ENCODE results near the gene PRR29. TPM values are rescaled to one million over a fixed set of nuclear protein-coding genes. Genes with fewer than 3 reads are reported as not detected.
"Not testable (repeated sequence)": the region's sequence is repeated elsewhere in the genome, so short reads cannot be mapped to it uniquely, and the experiment has no call there.

The PRR29 gene
- total RNA-seq, 1 donor from 2014 or later: not detected

DNA sequence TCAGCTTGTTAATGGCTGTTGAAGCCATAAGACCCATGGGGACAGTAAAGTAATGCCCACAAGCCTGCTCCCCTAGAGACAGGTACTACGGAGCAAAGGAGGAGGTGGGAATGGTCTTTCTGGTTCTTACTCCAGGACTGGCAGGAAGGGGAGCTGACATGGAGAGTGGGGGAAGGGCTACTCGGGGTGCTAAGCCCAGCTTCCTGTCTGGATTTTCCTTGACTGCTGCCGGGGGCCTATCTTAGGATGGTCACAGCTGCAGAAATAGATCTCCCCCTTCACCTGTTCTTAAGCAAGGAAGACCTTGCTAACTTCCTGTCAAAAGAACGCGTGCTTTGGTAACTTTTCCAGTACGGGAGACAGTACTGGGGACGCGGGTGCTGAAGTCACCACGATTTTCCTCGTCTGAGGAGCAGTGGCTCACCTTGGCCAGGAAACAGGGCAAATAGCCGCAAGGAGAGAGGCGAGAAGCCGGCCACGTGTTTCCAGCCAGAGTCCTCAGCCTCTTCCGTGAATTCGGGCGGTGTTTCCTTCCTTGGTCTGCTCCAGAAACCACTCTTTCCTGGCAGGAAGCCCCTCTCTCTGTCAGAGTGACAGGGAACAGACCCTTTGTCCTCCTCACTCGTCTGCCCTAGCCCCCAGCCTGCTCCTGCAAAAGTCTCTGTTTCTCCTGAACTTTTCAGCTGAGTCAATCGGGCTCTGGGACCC is 656 bp upstream of the PRR29 start:
- DNase-seq: no peak

DNA sequence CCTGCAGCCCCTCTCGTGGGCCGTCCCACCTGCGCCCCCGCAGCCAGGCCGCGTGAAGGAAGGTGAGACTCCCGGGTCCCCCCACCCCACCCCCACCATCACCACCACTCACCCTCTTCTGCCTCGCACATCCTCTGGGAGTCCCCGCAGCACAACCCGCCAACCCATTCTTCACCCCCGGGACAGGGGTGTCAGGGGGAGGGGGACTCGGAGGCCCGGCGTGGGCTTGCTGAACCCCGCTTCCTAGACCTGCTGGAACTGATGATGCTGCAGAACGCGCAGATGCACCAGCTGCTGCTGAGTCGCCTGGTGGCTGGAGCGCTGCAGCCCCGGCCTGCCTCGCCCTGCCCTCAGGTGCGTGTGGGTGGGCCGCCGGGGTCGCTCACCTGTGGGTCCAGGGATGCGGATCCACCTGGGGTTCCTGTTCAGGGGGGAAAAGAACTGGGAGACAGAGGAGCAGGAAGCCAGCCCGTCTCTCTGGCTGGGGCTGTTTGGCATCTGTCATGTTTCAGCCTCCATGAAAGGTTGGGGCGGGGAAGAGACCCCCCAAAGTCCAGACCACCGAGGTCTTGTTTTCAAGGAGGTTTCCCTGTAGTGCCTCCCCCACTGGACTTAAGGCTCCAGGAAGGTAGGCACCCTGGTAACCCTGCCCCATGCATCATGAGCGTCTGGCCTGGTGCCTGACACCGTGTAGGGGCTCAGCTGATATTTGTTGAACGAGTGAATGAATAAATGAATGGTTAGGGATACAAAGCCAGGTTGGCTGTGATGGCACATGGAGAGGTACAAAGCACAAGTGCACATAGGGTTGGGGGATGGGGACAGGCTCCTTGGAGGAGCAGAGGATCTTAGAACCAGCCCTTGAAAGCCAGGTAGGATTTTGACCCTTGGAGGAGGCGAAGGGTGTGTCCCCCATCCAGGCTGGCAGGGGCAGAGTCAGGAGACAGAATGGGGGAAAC is 849 bp downstream of the PRR29 start:
- no peak for DNase-seq

DNA sequence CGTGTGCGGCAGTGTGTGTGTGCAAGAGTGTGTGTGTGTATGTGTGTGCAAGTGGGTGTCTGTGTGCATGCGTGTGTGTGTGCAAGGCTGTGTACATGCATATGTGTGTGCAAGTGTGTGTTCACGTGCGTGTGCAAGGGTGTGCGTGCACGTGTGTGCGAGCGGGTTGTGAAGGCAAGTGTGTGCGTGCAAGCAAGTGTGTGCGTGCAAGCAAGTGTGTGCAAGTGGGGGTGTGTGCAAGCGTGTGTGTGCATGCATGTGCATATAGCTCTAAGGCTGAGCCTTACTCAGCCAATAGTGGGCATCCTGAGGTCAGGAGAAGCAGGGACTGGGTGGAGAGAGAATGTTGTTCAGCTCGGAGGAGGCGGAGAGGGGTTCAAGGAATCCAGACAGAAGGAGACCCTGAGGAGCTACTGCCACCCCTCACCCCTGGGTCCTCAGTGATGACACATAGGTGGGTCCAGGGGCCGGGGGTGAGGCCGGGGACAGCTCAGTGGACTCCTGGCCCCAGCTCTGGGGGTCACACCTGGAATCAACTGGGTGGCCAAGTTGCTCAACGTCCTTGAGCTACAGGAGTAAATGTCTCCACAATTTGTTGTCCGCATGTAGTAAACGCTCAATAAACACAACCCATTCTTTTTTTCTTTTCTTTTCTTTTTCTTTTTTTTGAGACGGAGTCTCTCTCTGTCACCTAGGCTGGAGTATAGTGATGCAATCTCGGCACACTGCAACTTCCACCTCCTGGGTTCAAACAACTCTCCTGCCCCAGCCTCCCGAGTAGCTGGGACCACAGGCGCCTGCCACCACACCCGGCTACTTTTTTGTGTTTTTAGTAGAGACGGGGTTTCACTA is 1.8 kb downstream of the PRR29 start:
- DNase-seq: no peak

DNA sequence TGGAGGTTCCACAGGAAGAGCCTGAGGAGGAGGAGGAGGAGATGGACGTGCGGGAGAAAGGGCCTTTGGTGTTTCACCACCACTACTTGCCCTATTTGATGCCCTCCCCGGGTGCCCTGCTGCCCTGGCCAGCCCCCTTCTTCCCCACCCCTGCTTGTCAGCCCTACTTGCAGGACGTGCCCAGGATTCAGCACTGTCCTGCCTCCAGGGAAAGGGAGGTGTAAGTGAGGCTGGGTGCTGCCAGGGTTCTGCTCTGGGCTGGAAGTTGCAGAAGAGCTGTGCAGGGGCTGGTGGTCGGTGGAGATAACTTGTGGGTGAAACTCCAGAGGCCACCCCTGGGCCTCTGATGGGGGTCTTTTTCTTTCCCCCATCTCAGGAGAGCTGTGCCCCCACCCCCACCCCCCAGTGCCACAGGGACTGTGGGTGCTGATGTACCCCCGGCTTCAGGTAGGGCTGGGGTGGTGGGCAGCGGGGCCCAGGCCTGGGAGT is 3.0 kb downstream of the PRR29 start:
- DNase-seq: no peak

DNA sequence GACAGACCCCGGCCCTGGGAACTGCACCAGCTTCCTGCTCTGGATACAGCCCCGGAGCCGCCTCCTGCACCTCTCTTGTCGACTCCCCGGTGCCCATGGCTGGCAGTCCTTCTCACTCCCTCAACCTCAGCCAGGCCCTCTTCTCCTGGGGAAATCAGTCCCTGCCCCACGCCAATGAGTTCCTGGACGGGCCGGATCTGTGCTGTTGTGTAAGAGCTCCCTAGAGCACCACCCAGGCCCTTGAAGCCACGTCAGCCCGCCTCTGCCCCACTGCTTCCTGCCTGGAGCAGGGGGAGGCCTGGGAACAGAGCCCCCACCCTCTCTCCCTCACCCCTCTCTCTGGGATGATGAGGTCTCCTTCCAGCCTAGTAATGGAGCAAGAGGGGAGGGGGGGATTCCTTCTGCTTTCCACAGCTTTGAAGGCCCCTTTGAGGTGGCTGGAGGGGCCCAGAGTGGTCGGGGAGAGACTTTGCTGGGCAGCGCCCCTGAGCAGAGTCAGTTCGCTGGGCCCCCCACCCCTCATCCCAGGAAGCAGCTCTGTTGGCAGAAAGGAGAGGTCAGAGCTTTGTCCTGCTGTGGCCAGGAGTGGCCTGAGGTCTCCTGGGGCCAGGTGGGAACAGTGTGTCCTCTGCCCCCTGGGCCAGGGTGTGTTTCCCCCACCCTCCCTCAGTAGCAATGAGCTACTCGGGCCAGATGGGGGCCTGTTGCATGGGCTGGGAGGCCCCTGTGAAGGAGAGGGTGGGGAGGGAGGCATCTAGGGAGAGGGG is 3.8 kb downstream of the PRR29 start:
- DNase-seq: no peak

DNA sequence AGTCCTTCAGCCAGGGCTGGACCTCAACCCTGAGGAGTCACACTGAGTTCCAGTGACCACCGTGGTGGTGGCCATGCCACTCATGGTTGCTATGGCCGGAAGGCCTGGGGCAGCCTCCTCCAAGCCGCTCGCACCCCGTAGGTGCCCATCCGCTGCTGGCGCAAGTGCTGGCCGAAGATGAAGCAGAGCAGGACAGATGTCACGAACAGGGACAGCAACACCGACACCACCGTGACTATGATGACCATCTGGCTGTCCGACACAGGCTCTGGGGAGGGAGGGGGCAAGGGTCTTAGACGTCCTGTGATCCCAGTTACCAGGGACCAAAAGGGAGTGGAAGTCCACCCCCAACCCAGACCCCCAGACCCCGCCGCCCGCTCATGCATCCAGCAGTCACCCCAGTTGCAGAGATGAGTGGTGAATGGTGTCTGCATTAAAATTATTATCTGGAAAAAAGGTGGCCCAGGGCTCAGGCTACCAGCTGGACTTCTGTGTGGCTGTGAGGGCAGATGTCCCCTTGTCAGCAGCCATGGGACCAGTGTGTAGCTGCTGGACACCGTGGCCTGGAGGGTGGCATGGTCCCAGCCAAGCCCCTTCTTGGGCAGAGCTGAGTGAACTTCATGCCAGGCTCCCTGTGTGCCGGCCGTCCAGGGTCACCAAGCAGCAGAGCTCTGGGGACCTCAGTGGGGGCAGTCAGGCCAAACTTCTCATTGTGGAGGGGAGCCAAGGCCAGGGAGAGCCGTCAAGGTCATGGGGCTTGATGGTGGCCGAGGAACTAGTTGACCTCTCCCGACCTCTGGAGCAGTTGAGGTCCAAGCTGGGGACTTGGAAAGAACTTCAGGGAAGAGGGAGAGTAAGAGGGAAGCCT is 4.7 kb downstream of the PRR29 start:
- no peak for DNase-seq

DNA sequence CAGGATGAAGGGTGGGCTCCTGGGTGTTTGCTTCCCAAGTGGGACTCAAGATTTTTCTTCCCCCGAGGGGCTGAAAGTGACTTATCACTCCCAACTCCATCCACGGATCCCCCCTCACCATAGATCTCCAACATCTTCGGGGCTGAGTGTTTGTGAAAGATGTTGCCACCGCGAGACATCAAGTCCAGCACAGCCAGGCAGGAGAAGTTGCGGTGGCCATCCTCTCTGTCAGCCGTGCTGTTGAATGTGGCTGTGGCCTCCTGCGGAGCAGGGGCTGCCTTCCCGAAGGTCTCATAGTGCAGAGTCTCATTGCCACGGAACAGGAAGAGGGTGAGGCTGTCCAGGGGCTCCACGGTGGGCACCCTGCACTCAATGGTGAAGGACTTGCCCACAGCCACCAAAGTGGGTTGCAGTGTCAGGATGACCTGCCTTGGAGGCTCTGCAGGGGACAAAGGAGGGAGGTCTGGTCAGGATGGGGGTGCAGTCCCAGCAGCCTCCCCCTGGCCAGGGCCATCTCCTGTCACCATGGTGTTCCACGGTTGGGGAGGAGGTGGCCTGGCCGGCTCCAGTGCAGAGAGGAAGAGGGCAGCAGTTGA is 5.5 kb downstream of the PRR29 start:
- no peak for DNase-seq

DNA sequence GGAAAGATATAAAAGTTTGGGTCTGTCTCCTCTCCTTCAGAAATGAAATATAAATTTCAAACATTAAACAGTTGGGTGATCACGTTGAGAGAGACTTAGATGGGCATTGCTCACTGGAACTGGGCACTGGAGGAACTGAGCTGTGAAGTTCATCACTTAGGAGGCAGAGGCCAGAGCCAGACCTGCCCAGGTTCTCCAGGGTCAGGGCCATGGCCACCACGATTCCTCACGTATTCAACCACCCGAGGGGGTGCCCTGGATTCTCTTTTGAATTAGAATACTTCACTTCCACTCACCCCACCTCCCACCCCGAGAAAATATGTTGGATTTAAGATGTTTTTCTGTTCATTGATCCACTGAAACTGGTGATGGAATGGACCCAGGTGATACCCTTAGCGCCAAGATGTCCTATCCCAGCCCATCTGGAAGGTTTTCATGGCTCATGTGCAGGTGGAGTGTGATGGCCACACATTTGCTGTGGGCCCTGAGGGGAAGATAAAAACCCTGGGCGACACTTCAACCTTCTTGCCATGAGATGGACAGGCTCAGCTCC is 6.1 kb downstream of the PRR29 start:
- no peak for DNase-seq

DNA sequence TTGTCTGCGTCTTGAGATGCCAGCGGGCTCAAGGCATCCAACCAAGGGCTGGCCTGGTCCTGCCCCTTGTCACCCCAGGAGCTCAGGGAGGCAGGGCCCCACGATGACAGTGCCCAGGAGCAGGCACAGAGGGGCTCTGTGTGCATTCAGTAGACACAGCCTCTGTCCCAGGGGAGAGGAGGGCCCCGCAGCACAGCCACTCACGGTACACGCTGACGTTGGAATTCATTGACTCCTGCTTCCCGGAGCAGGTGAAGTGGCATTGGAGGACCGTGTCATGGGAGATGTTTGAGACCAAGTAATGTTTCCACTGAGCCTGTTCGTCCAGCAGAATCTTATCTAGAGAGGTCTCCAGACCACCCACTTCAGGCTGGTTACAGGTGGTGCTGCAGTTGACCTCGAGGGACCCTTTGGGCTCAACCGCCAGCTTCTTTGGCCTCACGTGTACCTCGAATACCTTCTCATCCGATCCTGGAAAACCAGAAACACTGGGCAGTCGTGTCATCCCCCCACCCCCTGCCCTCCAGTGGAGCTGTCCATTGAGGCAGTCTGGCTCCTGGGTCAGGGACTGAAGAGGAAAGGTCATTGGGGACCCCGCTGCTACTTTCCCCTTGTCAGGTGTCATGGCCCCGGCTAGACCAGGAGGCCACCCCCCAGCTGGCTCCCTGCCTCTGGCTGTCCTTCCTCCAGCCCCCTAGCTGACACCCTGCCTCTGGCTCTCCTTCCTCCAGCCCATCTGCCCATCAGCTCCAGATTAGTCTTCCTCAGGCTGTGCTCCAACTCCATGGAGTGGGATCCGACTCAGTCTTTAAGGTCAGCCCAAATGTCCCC is 7.0 kb downstream of the PRR29 start:
- DNase-seq: no peak

DNA sequence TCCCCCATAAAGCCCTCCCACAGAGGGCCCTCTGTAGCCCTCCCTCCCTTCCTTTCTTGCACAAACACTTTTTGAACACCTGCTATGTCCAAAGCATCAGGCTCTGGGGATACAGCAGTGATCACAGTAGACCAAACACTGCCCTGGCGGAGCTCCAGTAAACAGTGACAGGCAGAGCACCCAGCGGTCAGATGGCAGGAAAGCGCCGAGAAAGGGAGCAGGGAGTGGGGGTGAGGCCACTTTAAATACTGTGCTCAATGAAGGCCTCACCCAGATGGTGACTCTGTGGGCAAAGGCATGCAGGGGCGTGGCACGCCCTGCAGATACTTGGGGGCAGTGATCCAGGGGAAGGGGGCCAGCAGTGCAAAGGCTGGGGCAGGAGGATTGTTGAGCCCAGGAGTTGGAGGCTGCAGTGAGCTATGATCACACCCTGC is 7.6 kb downstream of the PRR29 start:
- DNase-seq: no peak

DNA sequence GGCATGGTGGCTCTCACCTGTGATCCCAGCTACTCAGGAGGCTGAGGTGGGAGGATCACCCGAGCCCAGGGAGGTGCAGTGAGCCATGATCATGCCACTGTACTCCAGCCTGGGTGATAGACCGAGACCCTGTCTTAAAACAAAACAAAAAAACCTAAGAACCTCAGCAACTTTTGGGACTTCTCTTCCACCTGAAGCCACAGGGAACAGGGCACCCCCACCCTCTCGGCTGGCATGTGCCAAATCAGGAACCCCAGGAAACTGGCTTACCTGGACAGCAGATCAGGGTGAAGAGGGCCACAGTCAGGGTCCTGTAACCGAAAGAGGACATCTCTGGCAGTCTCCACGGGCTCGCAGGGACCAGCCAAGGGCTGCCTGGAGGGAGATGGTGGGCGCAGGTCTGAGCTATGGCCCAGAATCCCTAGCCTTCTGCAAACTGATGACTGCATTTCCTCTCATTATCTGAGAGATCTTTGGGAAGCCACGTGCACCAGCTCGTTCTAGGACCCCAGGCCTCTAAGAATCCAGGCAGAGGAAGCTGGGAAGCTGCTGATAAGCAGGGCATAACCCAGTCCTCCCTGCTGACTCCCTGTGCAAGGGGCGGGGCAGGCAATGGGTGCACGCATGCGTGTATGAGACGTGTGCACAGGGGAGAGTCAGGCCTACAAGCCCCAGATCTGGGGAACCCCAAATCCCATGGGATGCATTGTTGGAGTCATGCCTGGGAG is 8.4 kb downstream of the PRR29 start:
- DNase-seq: peak; percentile 25

DNA sequence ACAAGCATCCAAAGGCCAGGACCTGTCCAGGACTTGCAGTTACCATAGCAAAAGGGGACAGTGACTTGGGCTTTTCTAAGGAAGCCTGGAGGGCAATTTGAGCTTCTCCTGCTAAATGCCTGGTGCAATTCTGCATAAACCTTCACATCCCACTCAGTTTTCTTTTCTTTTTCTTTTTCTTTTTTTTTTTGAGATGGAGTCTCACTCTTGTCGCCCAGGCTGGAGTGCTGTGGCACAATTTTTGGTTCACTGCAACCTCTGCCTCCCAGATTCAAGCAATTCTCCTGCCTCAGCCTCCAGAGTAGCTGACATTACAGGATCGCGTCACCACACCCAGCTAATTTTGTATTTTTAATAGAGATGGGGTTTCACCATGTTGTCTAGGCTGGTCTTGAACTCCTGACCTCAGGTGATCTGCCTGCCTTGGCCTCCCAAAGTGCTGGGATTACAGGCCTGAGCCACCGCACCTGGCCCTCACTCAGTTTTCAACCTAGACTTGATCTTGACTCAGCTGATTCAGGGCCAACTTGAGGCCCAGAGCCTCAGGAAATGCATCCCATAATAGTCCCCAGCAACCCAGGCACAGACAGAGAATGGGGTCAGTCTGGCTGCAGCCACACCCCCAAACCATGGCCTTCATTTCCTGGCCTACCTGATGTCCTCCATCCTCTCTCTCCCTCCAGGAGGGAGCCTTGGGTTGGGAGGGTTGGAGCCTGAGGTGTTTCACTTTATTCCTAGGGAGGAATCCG is 9.1 kb downstream of the PRR29 start:
- not testable (repeated sequence) for DNase-seq

DNA sequence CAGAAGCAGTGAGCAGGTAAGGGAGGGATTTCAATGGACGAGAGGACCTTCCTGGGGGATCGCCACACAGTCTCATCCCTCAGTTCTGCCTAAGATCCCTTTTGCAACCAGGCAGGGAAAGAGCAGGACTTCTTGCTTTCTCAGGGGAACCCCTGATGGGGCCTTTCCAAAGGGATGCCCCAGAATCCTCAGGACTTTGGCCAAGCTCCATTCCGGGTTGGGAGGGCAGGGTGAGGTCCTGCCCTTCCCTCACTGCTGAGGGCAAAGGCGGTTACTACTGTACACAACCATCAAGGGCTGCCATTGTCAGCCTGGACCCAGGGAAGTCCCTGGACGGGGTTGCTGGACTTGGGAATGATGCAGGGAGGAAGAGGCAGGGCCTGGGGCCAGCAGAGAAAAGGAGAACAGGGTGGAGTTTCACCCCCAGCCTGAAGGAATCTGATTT is 9.7 kb downstream of the PRR29 start:
- DNase-seq: no peak

DNA sequence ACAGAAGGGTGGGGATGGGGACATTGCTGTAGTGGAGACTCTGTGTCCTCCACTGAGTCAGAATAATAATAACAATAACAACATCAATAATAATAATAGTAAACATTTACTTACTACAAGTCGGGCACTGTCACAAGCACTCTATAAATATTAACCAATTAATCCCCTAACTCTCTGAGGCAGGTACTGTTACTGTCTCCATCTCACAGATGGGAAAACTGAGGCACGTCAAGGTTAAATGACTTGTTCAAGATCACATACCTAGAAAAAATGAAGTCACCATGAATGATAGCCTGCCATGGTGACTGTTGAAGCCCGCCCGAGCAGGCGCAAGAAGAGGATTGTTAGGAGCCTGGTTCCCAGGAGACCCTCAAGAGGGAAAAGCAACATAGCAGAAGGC is 10.2 kb downstream of the PRR29 start:
- no peak for DNase-seq

DNA sequence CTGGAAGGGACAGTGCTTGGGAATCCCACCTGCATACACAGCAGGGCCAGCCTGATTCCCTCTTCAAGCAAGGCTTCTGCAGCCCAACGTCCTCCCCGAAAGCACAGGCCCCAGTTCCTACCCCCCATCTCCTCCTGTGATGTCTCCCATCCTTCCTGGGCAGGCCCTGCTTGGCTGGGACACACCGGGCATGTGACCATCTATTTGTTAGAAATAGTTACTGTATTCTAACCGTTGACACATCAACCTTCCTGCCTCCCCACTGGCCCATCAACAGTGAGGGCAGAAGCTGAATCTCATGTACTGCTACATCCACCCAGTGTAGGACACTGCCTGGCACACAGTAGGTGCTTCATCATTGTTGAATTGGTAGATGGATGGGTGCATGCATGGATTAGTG is 10.7 kb downstream of the PRR29 start:
- no peak for DNase-seq

DNA sequence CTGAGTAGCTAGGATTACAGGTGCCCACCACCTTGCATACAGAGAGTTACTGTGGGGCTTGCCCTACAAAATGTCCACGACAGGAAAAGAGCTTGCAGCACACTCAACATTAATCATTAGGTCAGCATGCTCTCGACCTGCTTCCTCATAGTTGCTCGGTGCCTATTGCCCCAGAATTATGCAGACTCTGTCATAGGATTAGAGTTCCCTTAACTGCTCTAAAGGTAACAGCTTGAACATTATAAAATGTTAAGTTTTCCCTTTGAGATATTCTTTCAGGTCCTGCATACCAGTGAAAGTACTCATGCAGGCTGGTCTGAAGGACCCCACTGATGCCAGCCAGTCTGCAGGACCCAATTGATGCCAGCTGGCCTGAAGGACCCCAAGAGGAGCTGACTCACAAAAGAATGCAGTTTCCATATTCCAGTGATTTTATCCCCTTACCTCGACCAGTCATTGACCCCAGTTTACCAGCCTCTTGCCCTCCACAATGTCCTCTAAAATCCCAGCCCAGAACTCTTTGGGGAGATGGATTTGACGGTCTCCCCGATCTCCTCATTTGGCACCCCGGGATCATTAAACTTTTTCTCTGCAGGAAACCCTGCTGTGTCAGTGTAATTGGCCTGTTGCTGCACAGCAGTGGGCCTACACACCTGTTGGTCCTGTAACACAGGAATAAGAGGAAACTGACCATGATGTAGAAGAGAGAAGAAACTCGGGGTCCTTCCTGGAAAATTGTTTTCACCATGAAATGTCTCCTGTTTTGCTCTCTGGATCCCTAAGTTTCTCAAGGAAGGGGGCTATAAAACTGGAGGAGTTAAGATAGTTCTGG is 11.6 kb downstream of the PRR29 start:
- no peak for DNase-seq

All from skin of body (tissue), 2 donors.